ENCODE measurements around the gene PFDN2. TPM values are rescaled to one million over a fixed set of nuclear protein-coding genes. Genes with fewer than 3 reads are reported as not detected.

Gene PFDN2
- total and polyA plus RNA-seq, 9 donors: 18.1 to 94.4 (median 48.1) TPM

GRCh38 chr1:161158316-161159010, 40.6 kb upstream of the PFDN2 start:
- no peaks in the 10 kb centered on the region for H3K9me3 ChIP-seq
- intact Hi-C loops (cut with DNase I): loop anchor here in 1 of 4 donors (10.0 kb wide), 1 partner anchor 874 kb away; the partner anchor contains the start of gene PEX19
- no peaks in the 10 kb centered on the region for H3K27me3 ChIP-seq
- peak overlapping the region; percentile 68 to 89 for H3K27ac ChIP-seq
- no peaks in the 10 kb centered on the region for H3K36me3 ChIP-seq
- DNase-seq: no peak
- TF ChIP-seq POLR2A (IDR thresholded peaks at IDR 0.05) (no peak), CTCF (IDR thresholded peaks at IDR 0.05) (no peak), EP300 (IDR thresholded peaks at IDR 0.05) (no peak)
- peak overlapping the region; percentile 84 for H3K4me3 ChIP-seq
- 67 to 83% (median 70%) methylated on average over 9 of the region's 9 CpGs for WGBS, 3 donors
- H3K4me1 ChIP-seq (ENCODE audit: insufficient read depth): peaks cover 14% of the 10 kb centered on the region

DNA sequence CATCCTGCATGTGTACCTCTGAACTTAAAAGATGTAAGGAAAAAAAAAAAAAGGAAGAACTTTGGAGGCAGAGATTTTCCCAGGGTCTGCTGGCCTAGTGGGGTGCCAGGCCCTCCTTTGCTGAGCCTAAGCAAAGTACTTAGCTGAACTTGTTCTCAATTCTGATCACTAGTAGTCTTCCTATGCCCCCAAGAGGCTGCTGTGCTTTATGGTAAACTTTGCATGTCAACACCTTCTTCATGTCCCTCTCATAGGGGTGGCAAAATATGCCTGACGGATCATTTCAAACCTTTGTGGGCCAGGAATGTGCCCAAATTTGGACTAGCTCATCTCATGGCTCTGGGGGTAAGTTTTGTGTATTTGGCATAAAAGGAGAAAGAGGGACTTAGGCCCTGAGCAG, 40.0 kb upstream of the PFDN2 start:
- TF ChIP-seq CTCF (IDR thresholded peaks at IDR 0.05) (no peak), EP300 (IDR thresholded peaks at IDR 0.05) (no peak), POLR2A (IDR thresholded peaks at IDR 0.05) (no peak)
- intact Hi-C loops (cut with DNase I): loop anchor here in 1 of 4 donors (10.0 kb wide), 1 partner anchor 873 kb away; the partner anchor contains the start of gene PEX19
- Histone ChIP-seq H3K4me1 (ENCODE audit: insufficient read depth) (peaks cover 15% of the 10 kb centered on the region), H3K4me3 (no peak overlapping the region), H3K9me3 (no peaks in the 10 kb centered on the region), H3K27ac (no peak overlapping the region), H3K27me3 (no peaks in the 10 kb centered on the region), H3K36me3 (no peaks in the 10 kb centered on the region)
- DNase-seq: no peak
- WGBS, 3 donors: 90 to 97% (median 95%) methylated on average over 1 of the region's 1 CpG

DNA sequence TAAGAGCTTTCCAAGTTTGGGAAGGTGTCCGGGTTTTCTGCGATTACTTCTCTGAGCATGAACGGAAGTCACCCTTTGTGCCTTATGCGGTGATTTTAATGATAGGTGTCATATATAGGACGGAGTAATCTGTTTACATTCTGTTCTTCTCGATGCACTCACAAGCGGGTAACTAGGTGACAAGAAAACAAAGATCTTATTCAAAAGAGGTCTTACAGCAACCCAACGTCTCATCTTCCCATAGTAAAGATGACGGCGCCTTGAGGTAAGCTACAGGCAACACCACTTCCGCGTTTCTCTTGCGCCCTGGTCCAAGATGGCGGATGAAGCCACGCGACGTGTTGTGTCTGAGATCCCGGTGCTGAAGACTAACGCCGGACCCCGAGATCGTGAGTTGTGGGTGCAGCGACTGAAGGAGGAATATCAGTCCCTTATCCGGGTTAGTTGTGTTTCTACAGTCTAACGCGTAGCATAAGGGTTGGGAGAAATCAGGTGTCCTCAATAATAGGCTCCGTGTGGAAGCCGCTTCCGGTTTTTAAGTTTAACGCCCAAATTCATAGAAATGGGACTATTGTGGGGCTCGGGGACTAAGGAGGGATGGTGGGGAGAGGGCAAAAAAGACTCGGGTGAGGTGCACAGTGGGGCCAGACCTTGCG, 36.0 kb upstream of the PFDN2 start, which contains the start of gene UFC1:
UFC1 (plus strand) TSS at position 297 of the 656 bp plus-strand sequence; CDS start at position 317, 20 bp downstream.
- Histone ChIP-seq H3K27me3 (no peaks in the 10 kb centered on the region), H3K4me1 (ENCODE audit: insufficient read depth) (peaks cover 6% of the 10 kb centered on the region), H3K9me3 (no peaks in the 10 kb centered on the region), H3K4me3 (peak within 1 kb of the TSS; percentile 61), H3K36me3 (no peaks in the 10 kb centered on the region), H3K27ac (peak within 1 kb of the TSS; percentile 67 to 91)
- intact Hi-C loops (cut with DNase I): loop anchor here in 1 of 4 donors (10.0 kb wide), 1 partner anchor 869 kb away; the partner anchor contains the start of gene PEX19
- TF ChIP-seq CTCF (IDR thresholded peaks at IDR 0.05) (peak in 1 of 3 donors; percentile 5), POLR2A (IDR thresholded peaks at IDR 0.05) (peak; percentile 27), EP300 (IDR thresholded peaks at IDR 0.05) (no peak)
- DNase-seq: peak; percentile 73 to 84 (median 77)
- whole genome bisulfite sequencing, 3 donors: 0 to 1% (median 0%) methylated on average over 33 of the region's 33 CpGs

DNA sequence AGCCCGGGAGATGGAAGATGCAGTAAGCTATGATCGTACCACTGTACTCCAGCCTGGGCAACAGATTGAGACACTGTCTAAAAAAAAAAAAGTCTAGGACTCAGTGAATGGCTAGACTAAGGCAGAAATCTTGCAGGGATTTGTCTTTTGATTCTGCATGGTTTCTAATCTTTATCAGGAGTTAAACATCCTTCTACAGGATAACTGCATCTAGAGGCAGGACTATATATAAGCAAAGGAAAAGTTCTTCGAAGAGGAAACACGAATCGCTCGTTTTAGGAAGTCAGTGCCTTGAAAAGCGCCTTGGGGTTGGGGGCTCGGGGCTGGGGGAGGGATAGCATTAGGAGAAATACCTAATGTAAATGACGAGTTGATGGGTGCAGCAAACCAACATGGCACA, 35.3 kb upstream of the PFDN2 start:
- peaks cover 6% of the 10 kb centered on the region for H3K4me1 ChIP-seq (ENCODE audit: insufficient read depth)
- peak overlapping the region in 1 of 2 donors; percentile 91 for H3K27ac ChIP-seq
- H3K36me3 ChIP-seq: no peaks in the 10 kb centered on the region
- peak overlapping the region; percentile 61 for H3K4me3 ChIP-seq
- no peaks in the 10 kb centered on the region for H3K9me3 ChIP-seq
- TF ChIP-seq POLR2A (IDR thresholded peaks at IDR 0.05): no peak
- intact Hi-C loops (cut with DNase I): loop anchor here in 1 of 4 donors (10.0 kb wide), 1 partner anchor 868 kb away; the partner anchor contains the start of gene PEX19
- no peaks in the 10 kb centered on the region for H3K27me3 ChIP-seq
- no peak for DNase-seq
- 16 to 19% (median 18%) methylated on average over 9 of the region's 9 CpGs for WGBS, 3 donors
